ENCODE measurements around the gene ABCA7.

- TF ChIP-seq CTCF (IDR thresholded peaks at IDR 0.05) = no peak
- TF ChIP-seq POLR2AphosphoS5 (IDR thresholded peaks at IDR 0.05) = no peak
- no peak for TF ChIP-seq POLR2A (IDR thresholded peaks at IDR 0.05)
These were observed 48.6 kb downstream of the ABCA7 start for GRCh38 chr19:1088416-1089010.

Measured in sigmoid colon (tissue), 4 donors.